GM19468 (cell line): Measurements from ENCODE around the gene ACCSL.

Source experiments
- ATAC-seq: cut with Tn5 transposase; IDR thresholded peaks from one replicate; pipeline ENCODE4 v1.9.1; 2021; ENCODE audit warnings: mild to moderate bottlenecking, moderate library complexity, moderate number of reproducible peaks; ENCODE audit not compliant: unreplicated experiment; ENCODE audit errors: extremely low read depth

Gene ACCSL

DNA sequence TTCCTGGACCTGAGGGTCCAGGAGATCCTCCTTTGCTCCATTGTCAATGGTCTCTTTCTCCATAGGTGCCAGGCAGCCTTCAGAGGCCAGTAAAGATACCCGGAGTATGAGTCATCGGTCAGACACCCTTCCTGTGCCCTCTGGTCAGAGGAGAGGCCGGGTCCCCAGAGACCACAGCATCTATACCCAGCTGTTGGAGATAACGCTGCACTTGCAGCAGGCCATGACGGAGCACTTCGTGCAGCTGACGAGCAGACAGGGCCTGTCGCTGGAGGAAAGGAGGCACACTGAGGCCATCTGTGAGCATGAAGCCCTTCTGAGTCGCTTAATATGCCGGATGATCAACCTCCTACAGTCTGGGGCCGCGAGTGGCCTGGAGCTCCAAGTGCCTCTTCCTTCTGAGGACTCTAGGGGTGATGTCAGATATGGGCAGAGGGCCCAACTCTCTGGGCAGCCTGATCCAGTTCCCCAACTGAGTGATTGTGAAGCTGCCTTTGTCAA lies at the start of gene ACCSL:
Gene ACCSL, plus strand, starts transcription at position 51 of the 501 bp plus-strand sequence. Its CDS starts 56 bp downstream, at position 107.
- ATAC-seq = no peak

DNA sequence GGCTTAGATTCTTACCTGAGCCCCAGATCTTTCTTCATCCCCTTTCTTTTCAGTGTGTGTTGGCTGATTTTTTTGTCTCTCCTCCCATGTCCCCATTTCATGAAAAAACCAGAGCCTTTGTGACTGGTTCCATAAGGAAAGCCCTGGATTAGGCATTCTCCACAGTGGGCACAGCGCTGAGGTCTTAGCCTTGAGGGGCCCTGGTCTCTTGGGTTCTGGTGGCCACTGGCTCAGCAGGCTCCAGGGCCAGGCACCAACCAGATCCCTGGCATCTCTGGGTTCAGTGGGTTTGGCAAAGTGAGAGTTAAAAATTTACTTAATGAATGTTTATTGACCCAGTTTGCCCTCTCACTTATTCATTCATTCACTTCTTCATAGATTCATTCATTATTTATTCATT lies 49.5 kb upstream of the ACCSL start:
- no peak for ATAC-seq

DNA sequence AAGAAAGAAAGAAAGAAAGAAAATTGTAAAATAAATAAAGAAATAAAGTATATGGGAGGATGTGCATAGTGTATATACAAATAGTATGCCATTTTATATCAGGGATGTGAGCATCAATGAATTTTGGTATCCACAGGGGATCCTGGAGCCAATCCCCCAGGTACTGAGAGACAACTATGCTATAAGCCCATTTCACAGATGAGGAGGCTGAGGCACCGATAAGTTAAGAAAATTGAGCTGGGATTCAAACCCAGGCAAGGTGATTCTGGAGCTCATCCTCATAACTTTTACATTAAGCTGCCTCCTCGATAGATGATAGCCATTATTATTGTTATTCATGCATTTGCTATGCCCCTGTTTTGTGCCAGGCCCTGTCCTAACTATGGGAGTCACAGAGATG lies 47.0 kb upstream of the ACCSL start:
- ATAC-seq = no peak

DNA sequence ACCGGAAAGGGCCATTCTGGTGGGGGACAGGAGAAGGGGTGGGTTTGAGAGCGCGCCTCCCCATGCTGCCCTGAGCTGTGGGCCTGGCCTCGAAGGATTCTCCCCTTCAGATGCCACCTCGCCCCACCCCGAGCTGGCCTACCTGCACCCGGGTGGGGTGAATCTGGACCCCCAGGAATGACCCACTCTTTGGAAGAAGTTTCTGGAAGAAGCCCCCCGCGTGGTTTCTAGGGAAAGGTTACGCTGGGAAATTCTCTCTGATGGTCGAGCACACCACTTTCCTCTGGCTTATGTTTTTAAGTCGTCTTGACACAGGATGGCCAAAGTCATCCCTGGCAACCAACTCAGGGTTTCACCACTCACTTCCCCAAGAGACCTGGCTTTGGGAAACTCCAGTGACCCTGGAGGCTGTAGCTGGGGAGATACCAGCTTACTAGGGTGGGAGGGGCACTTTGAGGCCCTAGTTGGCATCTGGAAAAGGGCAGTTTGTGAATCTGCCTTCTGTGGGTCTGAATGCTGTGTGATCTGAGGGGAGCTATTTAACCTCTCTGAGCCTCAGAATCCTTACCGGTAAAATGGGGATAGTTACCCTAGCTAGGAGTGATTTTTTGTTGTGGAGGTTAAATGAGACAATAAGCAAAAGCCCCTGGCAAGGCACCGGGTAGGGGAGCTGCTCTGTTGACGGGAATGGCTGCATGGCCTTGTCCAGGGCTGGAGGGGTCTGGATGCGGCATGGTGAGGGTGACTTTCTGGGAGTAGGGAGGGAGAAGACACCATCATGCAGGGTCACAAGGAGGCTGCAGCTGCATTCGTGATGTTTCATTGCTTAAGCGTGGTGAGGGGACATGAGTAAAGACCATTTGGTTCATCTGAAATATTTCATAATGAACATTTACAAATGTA lies 45.3 kb upstream of the ACCSL start:
- ATAC-seq = no peak

DNA sequence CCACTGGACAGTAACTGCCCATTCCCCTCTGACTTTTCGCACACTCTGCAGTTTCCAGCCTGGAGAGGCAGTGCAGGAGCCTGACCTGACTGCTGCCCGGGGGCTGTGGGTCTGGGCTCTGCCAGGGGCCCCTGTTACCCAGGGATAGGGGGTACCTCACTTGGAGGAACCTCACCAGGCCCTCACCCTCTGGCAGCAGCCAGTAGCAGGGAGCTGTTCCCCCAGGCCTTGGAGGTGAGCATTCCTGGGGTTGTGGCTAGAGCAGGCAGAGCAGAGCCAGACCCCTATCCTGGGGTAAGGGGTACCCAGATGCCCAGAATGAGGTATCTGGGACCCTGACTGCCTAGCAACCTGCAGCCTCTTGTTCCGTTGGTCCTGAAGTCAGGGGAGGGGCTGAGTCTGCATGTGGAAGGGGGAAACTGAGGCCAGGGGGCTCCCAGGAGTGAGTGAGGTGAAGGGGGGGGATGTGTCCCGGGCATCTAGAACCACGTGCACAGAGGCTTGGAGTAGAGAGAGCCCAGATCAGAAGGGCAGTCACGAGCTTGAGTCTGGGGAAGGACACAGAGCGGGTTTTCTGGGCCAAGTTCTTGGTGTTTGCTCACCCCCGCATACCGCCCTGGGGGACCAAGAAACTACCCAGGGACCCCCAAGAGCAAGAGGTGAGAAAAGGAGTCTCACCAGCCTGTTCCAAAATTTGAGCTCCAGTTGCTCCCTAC lies 43.9 kb upstream of the ACCSL start:
- no peak for ATAC-seq

DNA sequence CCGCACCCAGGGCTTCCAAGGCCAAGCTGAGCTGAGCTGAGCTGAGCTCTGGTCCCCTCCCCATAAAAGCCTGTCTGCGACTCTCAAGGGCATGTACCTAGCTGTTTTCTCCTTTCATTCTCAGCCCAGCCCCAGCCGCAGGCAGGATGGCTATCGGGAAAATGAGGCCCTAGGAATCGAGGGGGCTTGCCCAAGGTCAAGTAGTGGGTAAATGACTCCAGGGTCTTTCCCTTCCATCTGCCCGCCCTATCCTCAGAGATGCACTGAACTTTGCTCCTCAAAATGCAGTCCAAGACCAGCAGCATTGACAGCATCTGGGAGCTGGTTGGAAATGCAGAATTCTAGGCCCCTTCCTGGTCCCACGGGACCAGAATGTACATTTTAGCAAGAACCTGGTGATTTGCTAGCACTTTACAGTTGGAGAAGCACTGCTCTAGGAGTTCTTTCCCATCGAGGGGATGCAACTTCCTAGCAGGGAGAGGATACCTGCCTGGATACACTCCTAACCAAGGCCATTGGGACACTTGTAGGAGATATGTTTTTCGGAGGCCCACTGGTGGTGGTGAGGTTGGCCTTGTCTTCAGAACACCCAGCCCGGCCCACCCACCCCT lies 43.2 kb upstream of the ACCSL start:
- no peak for ATAC-seq

DNA sequence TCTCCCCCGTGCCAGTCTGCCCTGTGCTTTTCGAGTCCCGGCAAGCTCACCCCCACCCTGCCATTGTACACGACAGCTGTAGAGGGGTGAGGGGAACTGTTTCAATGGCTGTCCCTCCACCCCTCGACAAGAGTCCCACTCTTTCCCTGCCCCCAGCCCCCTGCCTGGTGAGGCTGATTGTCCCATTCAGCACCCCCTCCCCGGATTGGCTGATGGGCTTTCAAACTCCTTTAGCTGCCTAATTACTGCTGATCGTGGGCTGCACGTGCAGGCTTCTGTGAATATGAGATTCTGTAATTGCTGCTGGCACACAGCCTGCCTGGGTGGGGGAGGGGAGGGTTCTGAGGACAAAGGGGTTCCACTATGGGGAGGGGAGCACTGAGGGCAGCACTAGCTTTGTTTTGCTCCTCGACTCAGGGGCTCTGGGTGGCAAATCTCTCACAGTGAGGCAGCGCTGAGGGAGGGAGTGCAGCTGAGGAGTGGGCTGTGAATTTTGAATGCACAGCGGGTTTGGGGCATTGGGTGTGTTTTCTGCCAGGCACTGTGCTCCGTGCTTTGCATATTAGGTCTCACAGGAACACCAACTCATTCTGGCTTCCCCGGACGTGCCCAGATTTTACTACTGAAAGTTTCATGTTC lies 42.6 kb upstream of the ACCSL start:
- no peak for ATAC-seq

DNA sequence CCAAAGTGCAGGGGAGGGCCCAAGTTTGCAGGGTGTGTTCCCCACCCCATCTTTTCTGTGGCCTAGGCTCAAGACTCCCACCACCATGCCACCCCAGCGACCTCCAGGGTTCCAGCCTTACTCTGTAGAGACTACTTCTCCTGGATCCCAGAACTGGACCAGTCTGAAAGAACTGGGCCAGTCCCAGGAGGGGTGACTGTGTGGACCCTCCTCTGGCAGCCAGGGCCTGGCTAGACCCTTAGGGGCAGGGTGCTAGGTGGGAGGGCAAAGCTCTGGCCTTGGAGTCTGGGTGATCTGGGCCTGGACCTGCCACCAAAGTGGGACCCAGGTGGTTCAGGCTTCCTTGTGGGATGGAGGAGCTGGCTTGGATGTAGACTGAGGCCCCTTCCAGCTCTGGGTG lies 41.8 kb upstream of the ACCSL start:
- ATAC-seq = no peak

DNA sequence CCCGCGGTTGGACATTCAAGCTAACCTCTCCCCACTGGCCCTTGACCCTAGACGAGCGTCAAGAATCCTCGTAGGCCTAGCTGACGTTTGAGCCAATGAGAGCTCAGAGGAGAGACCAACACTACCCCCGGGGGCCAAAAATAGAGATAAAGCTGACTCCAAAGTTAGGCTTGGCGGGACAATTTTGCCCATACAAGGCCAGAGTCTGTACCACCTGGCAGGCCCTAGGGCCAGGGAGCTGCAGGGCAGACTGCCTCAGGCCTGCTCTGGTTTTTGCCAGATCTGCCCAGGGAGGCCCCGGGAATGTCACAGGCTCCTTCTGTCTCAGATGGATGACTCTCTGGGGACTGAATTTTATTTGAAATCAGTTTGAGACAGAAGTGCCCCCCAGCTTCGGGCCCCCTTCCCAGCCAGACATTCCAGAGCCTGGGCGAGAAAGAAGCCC lies 40.8 kb upstream of the ACCSL start:
- ATAC-seq = no peak

DNA sequence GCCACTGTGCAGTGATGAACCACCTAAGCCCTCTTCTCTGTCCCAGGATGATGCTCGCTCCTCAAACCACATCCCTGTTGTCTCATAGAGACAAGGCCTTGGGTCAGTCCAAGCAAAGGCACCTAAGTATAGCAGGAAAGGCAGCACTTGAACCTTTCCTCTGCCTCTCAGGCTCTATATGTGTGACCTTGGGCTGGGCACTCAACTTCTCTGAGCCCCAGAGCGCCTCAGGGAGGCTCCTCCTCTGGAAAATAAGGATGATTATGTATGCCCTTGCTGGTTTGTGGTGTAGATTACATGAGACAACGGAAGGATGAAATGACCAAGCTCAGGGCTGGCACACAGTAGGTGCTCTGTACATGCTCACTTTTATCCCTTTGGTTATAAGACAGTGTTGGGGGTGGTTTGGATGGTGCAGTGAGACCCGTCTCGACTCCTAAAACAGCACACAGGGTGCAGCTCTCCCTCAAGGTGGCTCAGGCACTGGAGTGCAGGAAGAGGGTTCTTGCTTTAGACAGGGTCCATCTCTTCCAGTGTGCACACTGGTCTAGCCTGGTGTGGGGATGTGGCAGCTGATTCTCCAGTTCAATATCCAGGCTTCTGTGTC lies 40.2 kb upstream of the ACCSL start:
- no peak for ATAC-seq

DNA sequence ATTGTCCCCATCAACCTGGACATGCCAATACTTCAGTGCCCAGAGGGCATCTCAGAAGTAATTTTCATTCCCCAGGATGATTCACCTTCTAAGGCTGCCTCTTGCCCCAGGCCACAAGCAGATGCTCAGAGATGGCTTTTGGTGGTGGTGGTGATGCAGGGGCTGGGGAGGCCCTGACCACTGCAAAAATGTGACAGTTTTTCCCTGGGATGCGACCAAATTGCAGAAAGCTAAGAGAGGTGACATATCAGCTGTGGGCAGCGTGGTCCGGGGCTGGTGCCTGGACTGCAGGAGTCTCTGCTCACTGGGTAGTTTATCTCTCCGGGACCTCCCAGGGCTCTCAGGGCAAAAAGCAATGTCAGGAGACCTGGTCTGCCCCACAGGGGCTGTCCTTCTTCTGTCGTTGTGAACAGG lies 39.7 kb upstream of the ACCSL start:
- no peak for ATAC-seq

DNA sequence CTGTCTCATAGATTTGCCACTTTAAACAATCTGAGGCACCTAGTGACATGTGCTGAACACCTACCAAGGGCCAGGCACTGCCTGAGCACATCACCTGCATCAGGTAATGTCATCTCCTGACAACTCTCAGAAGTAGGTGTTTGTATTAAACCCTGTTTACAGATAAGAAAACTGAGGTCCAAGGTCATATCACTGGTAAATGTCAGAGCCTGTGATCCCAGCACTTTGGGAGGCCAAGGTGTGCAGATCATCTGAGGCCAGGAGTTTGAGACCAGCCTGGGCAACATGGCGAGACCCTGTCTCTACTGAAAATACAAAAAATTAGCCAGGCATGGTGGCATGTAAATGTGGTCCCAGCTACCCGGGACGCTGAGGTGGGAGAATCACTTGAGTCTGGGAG lies 39.1 kb upstream of the ACCSL start:
- no peak for ATAC-seq

DNA sequence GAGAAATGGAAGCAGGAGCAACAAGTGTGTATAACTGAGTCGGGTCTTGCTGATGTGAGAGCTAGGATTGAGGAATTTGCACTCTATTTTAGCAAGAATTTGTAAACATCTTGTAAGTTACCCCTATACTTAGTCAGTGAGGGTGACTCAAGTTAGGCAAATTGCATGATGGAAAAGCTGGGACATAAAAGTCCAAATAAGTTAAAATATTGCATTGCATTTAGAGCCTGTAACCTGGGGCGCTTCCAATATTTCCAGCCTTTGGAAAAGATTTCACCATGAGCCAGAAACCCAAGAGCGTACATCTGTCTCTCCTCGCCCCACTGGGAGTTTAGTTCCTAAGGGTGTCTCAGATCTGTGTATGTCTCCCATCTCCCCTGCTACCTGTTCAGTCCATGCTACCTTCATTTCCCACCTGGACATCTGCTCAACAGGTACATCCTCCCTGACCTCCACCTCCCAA lies 37.0 kb upstream of the ACCSL start:
- no peak for ATAC-seq

DNA sequence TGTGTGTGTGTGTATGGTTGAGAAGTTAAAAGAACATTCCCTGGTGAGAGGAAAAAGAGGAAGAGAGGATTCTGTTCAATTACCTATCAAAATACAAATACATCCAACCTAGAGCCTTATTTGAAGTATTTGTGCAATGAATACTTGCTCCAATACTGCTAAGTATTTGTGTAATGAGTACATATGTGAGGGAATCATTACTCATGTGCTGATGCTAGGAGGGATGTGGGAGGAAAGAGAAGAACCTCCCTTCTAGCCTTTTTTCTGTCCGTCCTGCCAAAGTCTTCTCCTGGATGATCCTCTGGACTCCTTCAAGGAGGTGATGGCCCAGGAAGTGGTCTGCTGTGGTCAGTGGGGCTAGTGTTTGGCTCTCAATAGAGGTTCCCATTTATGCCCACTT lies 36.0 kb upstream of the ACCSL start:
- no peak for ATAC-seq

DNA sequence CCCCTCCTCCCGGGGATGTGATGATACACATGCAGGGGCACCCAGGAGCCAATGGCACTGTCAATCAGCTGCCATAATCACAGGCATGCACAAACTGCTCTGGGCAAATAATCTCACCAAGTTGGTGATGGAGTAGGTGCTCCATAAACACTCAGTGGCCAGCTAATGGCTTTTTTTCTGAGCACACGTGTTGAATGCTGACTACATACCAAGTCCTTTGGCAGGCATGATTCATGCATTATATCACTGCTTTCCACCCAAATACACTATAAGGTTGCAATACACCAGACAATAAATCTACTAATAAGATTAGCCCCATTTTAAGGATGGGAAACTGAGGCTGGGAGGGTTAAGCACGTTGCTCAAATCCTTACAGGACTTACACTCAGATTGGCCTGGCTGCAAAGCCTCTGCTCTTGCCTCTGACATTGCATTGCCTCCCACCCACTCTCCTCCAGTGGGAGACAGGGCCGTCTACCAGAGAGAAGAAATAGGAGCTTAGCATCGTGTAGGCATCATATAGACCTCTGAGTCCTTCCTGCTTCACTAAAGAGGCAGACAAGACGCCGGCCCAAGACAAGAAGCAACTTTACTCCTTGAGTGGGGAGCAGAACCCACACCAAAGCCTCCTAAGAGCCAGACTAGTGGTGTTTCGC lies 32.7 kb upstream of the ACCSL start:
- ATAC-seq = no peak

DNA sequence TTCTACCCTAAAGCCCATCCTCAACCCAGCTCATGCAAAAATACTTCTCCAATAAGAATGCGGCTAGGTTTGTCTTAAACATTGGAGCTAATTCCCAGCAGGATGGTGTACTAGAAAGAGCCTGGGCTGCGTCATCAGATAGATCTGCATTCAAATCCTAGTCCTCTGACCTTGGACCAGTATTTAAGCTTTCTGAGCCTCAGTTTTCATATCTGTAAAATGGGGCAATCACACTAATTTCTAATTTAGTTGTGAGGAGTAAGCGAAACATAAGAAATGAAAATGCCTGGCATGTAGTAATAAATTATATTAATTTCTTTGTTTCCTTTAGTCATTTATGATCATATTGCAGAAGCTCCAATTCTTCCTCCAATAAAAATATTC lies 32.2 kb upstream of the ACCSL start:
- ATAC-seq = no peak

DNA sequence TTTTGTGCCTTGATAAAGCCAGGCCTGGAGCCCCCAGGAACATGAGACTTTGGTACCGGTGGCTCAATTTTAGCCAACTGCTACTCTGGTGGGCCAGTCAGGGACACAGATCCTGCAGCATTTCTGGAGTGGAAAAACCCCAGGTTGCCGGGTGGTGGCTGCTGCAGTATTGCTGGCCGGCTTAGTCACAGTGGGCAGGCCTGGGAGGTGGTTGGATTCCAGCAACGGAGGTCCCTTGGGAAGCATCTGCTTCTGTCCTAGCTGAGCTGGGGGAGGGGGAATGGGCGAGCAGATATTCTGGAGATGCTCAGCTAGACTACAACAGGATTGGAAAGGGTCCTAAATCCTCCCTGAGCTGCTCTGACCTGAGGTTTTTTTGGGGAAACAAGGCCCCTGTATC lies 31.6 kb upstream of the ACCSL start:
- no peak for ATAC-seq

DNA sequence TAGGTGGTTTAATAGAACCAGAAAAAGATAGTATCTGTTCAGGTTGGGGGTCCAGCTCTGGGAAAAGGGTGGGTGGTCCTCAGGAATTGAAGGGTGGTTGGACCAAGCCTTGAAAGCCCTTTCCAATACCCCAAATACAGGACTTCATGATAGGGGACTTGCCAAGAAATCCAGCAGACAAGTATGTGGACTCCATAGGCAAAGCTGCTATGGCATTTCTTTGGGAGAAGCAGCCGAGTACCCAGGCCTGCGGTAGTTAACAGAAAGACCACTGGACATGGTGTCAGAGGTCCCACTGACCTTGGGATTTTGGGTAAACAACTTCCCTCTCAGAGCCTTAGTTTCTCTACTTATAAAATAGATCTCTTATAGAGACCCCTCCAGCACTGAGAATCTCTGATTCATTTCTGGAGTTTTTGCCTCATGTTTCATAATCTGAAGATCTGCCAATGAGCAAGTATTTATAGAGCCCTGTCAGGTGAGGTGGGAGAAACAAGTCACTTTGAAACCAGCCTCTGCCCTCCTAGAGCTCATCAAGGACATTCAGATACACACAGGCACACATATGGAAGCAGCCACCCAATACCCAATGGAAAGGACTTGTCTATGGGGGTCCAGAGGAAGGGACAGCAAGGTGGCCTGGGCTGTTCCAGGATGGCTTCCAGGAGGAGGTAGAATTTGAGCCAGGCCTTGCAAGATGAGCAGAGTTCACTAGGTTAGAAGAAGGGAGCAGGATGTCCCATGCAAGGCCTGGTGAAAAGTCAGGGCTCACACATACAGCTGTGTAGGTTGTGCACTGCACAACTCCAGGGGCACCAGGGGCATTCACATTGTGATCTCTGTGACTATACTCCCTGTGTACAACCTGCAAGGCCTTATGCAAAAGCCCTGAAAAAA lies 31.0 kb upstream of the ACCSL start:
- ATAC-seq = no peak
